IPS-18c (cell line): ENCODE results near the gene DOCK4.

Experiments
- H3K4me3 ChIP-seq: 2 replicates; pipeline ENCODE4 v1.7.0; 2013; ENCODE audit warnings: low read depth, mild to moderate bottlenecking, low read length, moderate library complexity; ENCODE audit not compliant: insufficient read depth
- H3K9me3 ChIP-seq: one replicate; pipeline ENCODE4 v1.6.1; 2013; ENCODE audit warnings: mild to moderate bottlenecking, low read length, moderate library complexity; ENCODE audit not compliant: control insufficient read depth, insufficient read depth

Gene DOCK4

DNA sequence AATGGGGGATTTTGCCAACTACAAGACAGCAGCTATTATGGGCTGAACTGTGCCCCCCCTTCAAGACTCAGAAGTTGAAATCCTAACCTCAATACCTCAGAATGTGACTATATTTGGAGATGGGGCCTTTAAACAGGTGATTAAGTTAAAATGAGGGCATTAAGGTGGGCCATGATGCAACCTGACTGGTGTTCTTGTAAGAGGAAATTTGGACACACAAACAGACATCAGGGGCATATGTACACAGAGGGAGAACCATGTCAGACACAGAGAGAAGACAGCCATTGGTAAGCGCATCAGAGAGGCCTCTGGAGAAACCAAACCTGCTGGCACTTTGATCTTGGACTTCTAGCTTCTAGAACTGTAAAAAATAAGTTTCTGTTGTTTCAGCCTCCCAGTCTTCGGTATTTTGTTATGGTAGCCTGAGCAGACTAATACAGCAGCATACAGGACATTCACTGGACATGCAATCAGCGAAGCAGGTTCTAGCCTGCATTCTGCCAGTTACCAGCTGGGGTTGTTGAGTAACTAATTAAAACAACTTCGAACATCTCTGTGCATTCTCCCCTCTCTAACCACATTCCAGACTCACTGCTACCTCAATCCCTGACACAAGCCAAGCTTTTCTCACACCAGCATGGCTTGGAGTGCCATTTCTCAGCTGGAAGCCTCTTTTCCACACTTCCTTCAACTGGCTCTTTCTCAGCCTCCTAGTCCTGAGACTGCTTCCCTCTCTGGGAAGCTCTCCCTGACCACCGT is 141.4 kb downstream of the DOCK4 start:
- no peaks in the 10 kb centered on the region for H3K9me3 ChIP-seq
- no peak overlapping the region for H3K4me3 ChIP-seq

DNA sequence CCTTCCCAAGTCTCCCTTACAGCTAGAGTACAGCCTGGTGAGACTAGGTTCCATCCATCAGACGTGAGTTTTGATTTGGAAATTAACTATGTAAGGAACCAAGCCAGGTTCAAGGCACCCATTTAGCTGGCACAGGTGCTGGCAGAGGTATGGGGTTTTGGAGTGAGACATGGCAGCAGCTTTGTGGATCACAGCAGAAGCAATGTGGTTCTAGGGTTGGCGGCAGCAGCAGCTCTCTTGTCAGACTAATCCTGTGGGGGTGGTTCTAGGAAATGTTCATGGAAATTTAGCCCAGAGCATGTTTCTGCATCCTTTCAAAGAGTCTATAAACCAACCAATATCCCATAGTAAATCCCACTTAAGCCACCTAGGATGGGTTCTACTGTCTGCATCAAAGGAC is 142.2 kb downstream of the DOCK4 start:
- Histone ChIP-seq H3K9me3 (no peaks in the 10 kb centered on the region), H3K4me3 (no peak overlapping the region)

- H3K4me3 ChIP-seq: no peak overlapping the region
Observed at GRCh38 chr7:112061051-112061450, 145.1 kb downstream of the DOCK4 start.

DNA sequence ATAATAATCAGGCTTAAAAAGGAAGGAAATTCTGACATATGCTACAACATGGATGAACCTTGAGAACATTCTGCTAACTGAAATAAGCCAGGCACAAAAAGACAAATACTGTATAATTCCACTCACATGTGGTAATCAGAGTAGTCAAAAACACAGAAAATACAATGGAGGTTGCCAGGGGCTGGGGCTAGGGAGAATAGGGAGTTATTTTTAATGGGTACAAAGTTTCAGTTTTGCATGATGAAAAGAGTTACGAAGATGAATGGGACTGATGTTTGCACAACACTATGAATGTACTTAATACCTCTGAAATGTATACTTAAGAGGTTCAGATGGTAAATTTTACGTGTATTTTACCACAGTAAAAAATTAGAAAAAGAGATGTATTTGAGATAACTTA is 145.6 kb downstream of the DOCK4 start:
- no peak overlapping the region for H3K4me3 ChIP-seq
- H3K9me3 ChIP-seq: no peaks in the 10 kb centered on the region

More at GRCh38 chr7:112061051-112061450, 145.1 kb downstream of the DOCK4 start:
- H3K9me3 ChIP-seq: no peaks in the 10 kb centered on the region

GRCh38 chr7:112059675-112060074 is 146.5 kb downstream of the DOCK4 start:
- H3K4me3 ChIP-seq: no peak overlapping the region
- no peaks in the 10 kb centered on the region for H3K9me3 ChIP-seq

DNA sequence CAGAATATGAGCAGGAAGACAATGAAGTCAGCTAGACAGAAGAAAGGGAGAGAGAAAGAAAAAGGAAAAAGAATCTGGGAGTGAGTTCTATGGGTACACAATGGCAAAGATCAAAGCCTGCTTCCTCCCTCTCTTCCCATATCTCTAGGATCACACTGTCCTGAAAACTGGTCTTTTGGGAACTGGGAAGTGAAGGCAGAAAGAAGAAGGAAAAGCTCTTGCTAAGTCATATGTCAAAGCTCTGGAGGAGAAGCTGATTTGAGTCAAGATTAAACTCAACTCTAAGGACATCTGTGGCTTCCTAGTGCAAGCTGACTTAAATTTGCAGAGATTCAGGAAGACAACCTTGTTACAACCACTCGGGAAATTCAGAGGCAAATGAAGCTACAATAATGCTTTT is 147.5 kb downstream of the DOCK4 start:
- no peak overlapping the region for H3K4me3 ChIP-seq
- no peaks in the 10 kb centered on the region for H3K9me3 ChIP-seq

DNA sequence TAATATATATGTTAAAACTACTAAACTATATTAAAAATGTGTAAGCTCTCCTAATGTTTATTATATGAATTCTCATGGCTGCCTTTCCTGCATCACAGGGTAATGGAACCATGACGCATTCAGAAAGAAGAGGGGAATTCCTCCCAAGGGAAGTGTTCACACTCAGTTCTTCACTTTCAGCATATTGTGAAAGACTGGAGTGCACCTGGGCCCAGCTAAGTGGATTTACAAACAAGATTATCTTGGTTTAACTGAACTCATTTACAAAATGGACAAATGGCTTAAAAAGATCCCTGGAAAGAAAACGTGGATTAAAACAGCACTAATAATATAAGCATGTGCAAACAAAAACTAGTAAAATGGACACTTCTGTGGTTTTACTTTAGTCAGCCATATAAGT is 149.8 kb downstream of the DOCK4 start:
- H3K9me3 ChIP-seq: no peaks in the 10 kb centered on the region
- H3K4me3 ChIP-seq: no peak overlapping the region

GRCh38 chr7:112053737-112054069 is 152.5 kb downstream of the DOCK4 start:
- Histone ChIP-seq H3K4me3 (no peak overlapping the region), H3K9me3 (no peaks in the 10 kb centered on the region)

GRCh38 chr7:112052993-112053736 is 153.0 kb downstream of the DOCK4 start:
- no peaks in the 10 kb centered on the region for H3K9me3 ChIP-seq
- no peak overlapping the region for H3K4me3 ChIP-seq

GRCh38 chr7:112052498-112052897 is 153.7 kb downstream of the DOCK4 start:
- Histone ChIP-seq H3K4me3 (no peak overlapping the region), H3K9me3 (no peaks in the 10 kb centered on the region)

DNA sequence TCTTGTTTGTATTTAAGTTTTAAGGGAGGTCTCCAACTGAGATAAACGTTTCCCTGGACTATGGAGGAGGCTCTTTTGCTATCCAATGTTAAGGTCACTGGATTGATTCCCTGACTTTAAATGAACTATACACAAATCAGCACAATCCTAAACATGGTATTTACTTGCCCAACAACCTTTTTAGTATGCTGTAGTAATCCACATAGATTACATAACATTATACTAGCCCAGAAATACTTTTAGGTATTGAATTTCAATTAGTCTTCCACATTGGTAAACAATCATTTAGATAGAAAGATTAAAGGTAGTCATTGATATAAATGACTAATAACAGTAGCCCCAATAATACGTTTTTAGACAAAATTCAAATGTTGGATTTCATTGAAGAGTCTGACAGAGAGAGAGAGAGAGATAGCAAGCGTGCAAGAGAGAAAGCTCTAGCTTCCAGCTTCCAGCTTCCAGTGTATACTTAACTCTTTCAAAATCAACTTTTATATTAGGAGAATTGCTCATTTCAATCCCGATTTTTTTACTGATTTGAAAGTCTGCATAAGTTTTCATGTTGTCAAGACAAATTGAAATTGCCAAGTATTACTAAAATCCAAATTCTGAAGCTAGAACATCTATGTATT is 155.8 kb downstream of the DOCK4 start:
- H3K4me3 ChIP-seq: no peak overlapping the region
- no peaks in the 10 kb centered on the region for H3K9me3 ChIP-seq

DNA sequence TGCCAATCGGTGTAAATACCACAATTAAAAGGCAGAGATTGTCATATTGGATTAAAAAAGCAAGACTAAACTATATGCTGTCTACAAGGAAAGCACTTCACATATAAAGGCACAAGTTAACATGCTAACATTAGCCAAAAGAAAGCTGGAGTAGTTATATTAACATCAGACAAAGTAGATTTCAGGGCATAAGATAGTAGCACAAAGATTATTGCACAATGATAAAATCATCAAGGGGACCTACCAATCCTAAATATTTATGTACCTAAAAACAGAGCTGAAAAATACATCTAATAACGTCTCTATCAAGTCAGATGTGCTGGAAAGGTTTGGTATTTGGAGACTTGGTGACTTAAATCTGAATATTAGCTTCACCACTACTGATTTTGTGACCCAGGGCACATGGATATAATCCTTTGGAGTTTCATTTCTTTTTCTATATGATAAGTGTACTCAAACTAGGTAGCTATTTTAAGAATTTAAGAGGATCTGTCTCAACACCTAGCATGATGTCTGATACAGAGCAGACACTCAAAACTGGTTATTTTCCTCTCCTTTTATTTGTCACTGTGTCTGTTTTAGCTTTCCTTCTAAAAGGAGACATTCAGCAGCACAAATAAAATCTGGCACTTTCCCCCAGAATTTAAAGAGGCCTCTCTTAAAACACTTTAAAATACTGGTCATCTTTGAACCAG is 156.5 kb downstream of the DOCK4 start:
- no peak overlapping the region for H3K4me3 ChIP-seq

GRCh38 chr7:112047421-112047820 is 158.8 kb downstream of the DOCK4 start:
- H3K9me3 ChIP-seq: no peaks in the 10 kb centered on the region
- H3K4me3 ChIP-seq: no peak overlapping the region

More for the DNA sequence above, 156.5 kb downstream of the DOCK4 start:
- no peaks in the 10 kb centered on the region for H3K9me3 ChIP-seq

GRCh38 chr7:112045222-112045621 is 161.0 kb downstream of the DOCK4 start:
- Histone ChIP-seq H3K9me3 (no peaks in the 10 kb centered on the region), H3K4me3 (no peak overlapping the region)

GRCh38 chr7:112042631-112043030 is 163.6 kb downstream of the DOCK4 start:
- Histone ChIP-seq H3K9me3 (no peaks in the 10 kb centered on the region), H3K4me3 (no peak overlapping the region)

- no peak overlapping the region for H3K4me3 ChIP-seq
Observed at GRCh38 chr7:112038353-112038752, 167.8 kb downstream of the DOCK4 start.

GRCh38 chr7:112036071-112036470 is 170.1 kb downstream of the DOCK4 start:
- H3K4me3 ChIP-seq: no peak overlapping the region

More at GRCh38 chr7:112038353-112038752, 167.8 kb downstream of the DOCK4 start:
- H3K9me3 ChIP-seq: no peaks in the 10 kb centered on the region

More at GRCh38 chr7:112036071-112036470, 170.1 kb downstream of the DOCK4 start:
- no peaks in the 10 kb centered on the region for H3K9me3 ChIP-seq
